Measurements from ENCODE around the gene TH.

DNA sequence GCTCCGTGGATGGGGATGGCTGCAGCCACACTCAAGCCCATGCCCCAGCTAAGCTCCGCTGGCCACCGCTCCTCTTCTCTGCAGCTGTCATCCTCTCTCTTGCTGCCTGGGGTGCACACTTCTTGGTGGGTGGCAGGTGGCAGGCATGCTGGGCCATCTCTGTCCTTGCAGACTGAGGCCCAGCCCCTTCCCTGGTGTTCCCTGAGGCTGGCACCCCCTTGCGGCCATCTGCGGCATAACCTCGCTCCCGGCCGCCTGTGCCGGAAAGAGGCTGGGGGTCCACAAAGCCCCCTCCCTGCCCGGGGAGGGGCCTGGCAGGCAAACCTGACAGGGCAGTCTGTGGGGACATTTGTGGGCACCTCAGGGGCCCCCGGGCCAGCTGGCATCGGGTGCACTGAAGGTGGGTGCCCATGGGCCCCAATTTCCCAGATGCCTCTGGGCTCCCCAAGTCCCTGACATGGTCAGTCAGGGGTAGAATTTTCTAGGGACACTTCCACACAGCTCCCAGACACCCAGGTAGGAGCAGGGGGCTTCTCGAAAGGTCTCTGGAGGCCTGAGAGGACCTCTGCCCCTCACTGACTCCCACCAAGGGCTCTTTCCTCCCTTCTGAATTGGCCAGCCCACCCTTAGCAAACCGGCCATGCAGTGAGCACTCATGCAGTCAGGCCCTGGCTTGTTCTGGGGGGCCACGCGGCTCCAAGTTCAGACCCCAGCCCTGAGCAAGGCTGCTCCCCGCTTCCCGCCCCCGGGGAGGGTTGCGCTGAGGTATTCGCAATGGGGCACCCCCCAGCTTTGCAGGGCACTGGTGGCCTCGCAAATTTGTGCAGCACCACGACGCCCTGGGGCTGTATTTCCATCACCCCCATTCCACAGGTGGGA, 23.5 kb upstream of the TH start:
- TF ChIP-seq, protein P1, sequence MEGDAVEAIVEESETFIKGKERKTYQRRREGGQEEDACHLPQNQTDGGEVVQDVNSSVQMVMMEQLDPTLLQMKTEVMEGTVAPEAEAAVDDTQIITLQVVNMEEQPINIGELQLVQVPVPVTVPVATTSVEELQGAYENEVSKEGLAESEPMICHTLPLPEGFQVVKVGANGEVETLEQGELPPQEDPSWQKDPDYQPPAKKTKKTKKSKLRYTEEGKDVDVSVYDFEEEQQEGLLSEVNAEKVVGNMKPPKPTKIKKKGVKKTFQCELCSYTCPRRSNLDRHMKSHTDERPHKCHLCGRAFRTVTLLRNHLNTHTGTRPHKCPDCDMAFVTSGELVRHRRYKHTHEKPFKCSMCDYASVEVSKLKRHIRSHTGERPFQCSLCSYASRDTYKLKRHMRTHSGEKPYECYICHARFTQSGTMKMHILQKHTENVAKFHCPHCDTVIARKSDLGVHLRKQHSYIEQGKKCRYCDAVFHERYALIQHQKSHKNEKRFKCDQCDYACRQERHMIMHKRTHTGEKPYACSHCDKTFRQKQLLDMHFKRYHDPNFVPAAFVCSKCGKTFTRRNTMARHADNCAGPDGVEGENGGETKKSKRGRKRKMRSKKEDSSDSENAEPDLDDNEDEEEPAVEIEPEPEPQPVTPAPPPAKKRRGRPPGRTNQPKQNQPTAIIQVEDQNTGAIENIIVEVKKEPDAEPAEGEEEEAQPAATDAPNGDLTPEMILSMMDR (IDR thresholded peaks at IDR 0.05) = peak; percentile 86
- no peak for TF ChIP-seq EZH2 (IDR thresholded peaks at IDR 0.05; ENCODE audit: borderline replicate concordance, insufficient read depth, low read depth, low read length, poor library complexity, severe bottlenecking)
